Gastrocnemius medialis (tissue), 4 donors: ENCODE measurements around the gene C19orf38.

ENCODE experiments used
- CTCF ChIP-seq, 5 experiments: fragments of 450-650 bp in 3 of 5; fragments of 200-600 bp in 2 of 5; sonication (generic) in 2 of 5; IDR thresholded peaks in 4 of 5; conservative IDR thresholded peaks in 1 of 5; 1 replicate in 4 of 5; 2 replicates in 1 of 5; pipeline ENCODE4 v1.5.1; 2016 to 2019; ENCODE audit warnings: antibody characterized with exemption in 5 of 5, mild to moderate bottlenecking in 3 of 5, moderate library complexity in 3 of 5
- POLR2A ChIP-seq, 2 donors: fragments of 450-650 bp; IDR thresholded peaks; one replicate each; pipeline ENCODE4 v1.6.1; 2017; ENCODE audit warnings: antibody characterized with exemption in 2 of 2, mild to moderate bottlenecking in 2 of 2, moderate library complexity in 2 of 2

GRCh38 chr19:10809651-10810285 lies 38.4 kb upstream of the C19orf38 start:
- TF ChIP-seq POLR2A (IDR thresholded peaks at IDR 0.05) (no peak), CTCF (IDR thresholded peaks at IDR 0.05 in 4 of 5, conservative IDR thresholded peaks at IDR 0.05 in 1 of 5) (no peak)
